KG1 (cell line): ENCODE data around the gene CCAR1.
"Not testable (repeated sequence)": the region's sequence is repeated elsewhere in the genome, so short reads cannot be mapped to it uniquely, and the experiment has no call there.

Experiments used
- DNase-seq: peaks from one replicate; lab custom pipeline; 2025; lab: John Stamatoyannopoulos, UW

Gene CCAR1

GRCh38 chr10:68828833-68829232 lies 107.8 kb downstream of the CCAR1 start:
- DNase-seq: no peak

GRCh38 chr10:68829521-68829920 lies 108.5 kb downstream of the CCAR1 start:
- no peak for DNase-seq

- no peak for DNase-seq
These were observed 108.9 kb downstream of the CCAR1 start for GRCh38 chr10:68829952-68830351.

DNA sequence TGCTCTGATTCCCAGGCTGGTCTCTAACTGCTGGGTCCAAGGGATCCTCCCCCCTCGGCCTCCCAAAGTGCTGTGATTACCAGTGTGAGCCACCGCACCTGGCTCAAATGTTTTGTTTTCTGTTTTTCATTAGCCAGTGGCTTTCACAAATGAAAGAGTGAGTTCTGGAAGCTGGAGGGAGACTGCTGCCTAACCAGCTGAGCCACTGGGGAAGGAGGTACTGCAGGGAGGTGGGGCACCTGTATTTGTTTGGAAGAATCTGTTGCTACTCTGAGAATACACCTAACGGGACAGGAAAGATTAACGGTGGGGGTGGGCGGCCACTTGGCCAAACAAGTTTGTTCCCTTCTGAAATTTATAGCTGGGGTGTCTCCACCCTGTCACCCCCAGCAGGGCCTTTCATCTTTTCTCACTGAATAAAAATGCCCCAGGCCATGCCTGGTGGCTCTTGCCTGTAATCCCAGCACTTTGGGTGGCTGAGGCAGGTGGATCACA lies 111.0 kb downstream of the CCAR1 start:
- no peak for DNase-seq

DNA sequence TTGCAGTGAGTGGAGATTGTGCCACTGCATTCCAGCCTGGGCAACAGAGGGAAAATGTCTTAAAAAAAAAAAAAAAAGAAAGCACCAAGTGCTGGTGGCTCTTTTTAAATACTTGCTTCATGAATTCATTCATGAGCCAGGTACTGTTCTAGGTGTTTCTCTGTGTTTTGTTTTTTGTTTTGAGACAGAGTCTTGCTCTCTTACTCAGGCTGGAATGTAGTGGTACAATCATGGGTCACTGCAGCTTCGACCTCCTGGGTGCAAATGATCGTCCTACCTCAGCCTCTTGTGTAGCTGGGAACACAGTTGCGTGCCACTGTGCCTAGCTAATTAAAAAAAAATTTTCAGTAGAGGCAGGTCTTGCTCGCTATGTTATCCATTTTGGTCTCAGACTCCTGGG lies 111.6 kb downstream of the CCAR1 start:
- DNase-seq: no peak

DNA sequence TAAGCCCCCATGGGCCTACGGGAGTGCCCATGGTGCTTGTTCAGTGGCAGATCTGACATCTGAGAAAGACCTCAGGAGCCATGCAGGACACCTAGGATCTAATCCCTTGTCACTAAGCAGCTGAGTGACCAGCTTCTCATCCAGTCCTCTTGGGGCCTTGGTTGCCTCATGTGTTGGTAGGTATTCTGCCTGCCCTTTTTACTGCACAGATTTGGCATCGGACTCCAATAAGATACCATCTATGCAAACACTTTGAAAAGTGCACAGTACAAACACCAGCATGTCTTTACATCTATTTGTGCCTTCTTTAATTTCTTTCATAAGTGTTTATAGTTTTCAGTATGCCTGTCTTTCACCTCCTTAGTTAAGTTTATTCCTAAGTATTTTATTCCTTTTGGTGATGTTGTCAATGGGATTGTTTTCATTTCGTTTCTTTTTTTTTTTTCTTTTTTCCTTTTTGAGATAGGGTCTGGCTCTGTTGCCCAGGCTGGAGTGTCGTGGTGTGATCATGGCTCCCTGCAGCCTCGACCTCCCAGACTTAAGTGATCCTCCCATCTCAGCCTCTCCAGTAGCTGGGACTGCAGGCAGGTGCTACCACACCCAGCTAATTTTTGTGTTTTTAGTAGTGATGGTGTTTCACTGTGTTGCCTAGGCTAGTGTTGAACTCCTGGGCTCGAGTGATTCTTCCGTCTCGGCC lies 116.7 kb downstream of the CCAR1 start:
- no peak for DNase-seq

DNA sequence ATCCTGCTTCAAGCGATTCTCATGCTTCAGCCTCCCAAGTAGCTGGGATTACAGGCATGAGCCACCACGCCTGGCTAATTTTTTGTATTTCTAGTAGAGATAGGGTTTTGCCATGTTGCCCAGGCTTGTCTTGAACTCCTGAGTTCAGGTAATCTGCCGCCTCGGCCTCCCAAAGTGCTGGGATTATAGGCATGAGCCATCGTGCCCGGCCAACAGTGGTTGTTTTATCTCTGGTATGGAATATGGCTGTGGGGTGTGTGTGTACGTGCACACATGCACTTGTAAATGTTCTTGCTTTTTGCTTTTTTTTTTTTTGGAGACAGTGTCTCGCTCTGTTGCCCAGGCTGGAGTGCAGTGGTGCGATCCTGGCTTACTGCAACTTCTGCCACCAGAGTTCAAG lies 119.6 kb downstream of the CCAR1 start:
- DNase-seq: not testable (repeated sequence)
